ENCODE results near the gene NOX3.
"Not testable (repeated sequence)": the region's sequence is repeated elsewhere in the genome, so short reads cannot be mapped to it uniquely, and the experiment has no call there.

The NOX3 gene

DNA sequence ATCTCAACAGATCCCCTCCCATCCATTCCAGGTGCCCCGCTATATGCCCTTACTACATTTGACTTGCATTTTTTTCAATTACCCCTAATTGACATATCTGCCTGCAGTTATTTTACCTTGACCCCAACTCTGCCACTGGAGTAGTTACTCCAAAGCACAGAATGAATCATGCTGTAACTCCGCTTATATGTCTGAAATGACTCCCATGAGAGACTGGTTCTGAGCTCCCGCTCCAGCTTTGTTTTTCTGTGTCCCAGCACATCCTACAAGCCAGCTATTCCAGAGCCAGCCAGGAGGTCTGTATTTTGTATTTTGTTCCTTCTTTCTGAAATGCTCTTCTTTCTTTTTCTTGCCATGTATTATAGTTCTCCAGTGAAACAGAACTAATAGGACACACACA, 10.9 kb upstream of the NOX3 start:
- DNase-seq = no peak

DNA sequence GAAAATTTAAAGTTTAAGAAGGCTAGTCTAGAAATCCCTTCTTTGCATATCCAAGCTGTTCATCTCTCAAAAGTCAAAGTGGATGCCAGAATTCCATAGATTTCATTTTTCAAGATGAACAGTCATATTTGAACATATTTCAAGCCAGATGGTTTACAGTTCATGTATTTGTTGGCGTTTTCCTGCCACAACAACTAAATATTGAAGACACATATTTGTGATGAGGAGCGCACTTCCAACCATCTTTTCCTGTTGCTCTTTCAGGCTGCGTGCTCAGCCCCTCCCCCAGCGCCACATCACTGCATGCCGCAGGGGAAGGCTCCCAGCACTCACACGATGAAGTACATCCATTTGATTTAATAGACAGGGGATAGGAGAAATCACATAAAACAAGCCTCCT, 5.9 kb upstream of the NOX3 start:
- DNase-seq = no peak

DNA sequence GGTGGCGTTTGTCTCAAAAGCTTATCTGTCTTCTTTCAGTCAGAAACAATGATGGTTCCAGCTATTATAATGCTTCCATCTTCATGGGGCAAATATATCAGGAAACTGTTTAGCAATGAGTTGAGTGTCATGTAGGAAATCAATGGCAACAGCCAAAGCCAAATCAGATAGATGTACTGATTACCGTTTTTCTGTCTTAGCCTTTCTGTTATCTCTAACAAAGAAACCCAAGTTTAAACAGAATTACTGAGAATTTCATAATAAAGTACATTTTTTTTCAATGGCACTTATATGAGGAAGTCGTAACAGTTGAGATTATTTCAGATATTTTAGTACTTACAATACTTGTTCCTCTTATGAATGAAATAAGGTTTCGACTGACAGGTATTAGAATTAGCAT, 1.2 kb downstream of the NOX3 start:
- DNase-seq = no peak

DNA sequence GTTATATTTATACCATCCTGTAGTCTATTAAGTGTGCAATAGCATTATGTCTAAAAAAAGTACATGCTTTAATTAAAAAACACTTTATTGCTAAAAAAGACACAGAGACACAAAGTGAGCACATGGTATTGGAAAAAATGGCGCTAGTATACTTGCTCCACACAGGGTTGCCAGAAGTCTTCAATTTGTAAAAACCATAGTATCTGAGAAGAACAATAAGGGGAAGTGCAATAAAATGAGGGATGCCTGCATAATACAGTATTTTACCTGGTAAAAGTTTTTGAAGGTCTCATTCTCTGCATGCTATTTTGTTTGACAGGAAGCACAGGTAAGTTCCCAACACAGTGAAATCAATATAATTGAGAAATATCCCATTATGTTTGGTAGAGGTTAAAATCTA, 1.6 kb downstream of the NOX3 start:
- no peak for DNase-seq

DNA sequence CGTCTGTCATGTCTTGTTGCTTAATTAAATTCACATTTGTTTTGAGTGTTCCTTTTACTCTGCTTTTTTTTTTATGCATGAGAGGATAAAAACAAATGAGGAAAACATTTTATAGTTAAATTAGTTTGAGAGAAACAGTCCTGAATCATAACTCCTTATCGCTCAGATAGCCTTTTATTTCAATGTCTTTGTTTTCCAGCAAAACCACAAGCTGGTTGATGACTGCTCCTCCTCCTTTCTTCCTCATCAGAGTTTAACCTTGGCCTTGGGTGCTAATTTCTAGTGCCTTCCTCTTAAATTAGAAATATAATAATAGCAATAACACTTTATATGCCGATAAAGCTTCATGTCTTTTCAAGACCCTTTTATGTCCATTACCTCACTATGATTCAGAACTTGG, 3.1 kb downstream of the NOX3 start:
- no peak for DNase-seq

DNA sequence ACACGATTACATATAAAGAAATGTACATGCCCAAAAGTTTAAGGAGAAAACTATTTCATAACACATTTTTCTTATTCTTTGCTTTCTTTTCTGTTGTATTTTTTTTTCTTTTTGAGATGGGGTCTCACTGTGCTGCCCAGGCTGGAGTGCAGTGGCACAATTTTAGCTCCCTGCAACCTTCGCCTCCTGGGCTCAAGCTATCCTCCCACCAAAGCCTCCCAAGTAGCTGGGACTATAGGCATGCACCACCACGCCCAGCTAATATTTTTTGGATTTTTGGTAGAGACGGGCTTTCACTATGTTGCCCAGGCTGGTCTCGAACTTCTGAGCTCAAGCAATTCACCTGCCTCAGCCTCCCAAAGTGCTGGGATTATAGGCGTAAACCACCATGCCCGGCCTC, 4.1 kb downstream of the NOX3 start:
- not testable (repeated sequence) for DNase-seq

DNA sequence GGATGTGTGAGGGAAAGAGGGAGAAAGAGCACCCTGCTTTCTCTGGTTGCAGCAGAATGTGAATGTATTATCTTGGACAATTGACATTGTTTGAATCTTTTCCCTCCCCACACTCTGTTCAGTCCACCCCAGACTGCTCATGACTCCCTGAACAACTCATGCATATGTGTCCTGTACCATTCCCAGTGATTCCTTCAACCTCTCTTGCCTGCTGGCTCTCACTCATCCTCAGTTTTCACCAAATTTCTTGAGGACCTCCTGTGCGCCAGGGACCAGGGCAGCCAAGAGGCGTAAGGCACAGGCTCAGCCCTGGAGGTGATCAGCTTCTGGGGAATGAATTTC, 5.4 kb downstream of the NOX3 start:
- no peak for DNase-seq

DNA sequence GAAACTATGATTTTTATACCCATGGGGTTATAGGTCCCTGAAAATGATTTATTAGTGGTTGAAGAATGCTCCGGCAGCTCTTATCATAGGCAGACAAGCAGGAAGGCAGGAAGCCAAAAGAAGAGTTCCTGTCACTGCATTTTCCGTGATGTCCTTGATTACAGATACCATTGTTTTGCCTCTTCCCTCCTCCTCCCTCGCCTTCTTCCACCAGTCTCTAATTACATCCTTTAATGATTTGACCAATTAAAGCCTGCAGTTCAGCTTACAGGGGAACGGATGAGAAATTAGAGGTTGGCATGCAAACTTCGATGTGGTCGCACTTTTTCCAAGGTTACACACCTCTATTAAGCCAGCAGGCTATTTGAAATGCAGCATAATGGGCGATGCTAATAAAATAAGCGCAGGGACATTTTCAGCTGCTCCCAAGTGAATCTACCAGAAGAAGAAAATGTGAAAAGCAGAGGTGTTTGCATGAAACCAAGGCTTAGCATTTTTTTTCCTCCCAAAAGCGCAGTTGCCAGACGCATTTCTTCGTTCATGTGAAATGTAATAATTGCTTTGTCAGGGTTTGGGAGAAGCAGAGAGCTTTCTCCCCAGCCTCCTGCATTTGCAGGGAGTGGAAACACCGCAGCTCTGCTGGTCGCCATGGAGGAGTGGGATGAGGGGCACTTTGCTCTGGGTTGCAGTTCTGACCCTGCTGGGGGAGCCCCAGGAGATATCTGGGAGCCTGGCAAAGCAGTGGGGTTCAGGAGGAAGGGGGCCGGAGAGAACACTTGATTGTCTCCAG, 6.0 kb downstream of the NOX3 start:
- no peak for DNase-seq

DNA sequence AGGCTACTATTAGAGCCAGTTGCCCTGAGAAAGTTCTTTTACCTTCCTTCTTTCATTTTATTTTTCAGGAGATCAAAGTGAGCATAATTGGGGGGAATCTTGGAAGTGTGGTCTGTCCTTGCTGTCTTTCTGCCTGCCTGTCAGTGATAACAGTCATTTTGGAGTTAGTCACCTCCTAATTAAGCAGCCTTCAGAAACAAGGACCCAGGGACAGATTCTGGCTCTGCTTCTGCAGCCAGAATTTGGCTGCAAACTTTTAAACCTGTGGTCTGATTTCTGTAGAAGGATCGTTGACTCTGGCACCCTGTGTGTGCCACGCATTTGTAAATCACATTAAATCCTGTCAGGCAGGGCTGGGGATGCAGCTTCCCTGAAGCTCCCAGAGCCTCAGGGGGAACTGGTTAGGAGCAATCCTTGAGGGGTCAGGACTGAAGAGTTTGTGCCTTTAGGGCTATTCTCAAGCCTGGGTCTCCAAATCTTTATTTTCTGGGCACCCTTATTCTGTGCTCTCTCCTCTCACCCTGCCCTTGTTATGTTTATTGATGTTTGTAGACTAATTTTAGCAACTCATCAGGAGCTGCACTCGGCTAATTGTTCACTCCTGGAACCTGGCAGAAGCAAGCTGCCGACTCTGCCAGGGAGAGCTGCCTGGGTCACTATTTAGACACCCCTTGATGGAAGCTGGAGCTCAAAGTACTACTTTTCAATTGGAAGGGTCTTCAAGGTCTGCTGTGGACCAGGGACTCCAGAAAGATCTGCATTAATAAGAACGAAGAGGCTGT, 6.8 kb downstream of the NOX3 start:
- DNase-seq = peak; percentile 48

DNA sequence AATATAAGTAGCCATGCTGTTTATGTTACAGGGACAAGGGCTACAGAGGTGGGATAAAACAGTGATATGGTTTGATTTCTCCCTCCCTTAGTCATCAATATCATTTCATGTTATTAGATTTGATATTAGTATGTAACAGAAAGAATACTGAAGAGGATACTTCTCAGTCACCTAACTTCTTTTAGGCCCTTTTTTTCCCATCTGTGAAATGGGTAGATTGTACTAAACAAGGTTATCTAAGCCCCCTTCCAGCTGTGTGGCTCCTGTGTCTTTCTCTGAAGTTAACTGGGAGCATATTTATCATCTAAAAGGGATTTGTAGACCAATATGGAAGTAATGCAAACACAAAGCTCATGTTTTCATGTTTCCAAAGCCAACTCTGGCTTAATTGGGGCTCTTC, 7.7 kb downstream of the NOX3 start:
- no peak for DNase-seq

DNA sequence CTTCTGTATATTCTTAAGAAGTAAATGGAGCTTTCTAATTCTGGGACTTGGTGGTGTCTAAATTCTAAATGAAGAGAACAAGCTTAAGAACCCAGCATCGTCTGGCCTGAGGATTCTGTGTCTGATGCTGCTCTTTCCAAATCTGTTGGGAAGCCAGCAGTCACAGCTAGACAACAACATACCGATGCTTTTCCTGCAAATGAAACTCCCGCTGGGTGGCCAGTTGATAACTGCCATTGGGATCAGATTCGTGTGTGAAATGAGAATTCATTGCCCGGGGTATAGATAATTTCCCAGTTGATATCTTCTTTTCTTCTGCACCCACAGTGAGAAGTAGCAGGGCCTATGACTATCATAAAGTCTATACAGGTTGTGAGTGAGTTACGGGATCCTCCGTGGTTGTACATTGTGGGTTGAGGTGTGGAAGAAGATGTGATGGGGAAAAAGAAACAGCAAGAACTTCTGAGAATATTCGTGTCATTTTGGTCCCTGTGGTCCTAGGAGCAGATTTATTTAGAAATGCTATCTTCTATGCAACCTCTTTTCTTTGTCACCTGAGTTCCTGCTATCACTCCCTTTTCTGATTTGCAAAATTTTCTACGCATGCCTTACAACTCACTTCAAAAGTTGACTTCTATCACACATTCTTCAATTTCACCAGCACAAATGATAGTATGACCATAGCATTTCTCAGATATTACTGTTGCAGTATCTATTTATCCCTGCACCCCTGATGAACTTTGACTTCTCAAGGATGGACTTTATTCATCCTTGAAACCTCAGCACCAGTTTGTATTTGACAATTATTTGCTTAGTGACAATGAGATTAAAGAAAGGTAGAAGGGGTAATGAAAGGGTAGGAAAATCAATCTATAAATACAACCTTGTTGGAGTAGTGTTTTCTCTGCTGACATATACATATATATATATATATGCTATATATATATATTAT, 10.4 kb downstream of the NOX3 start:
- DNase-seq = no peak

DNA sequence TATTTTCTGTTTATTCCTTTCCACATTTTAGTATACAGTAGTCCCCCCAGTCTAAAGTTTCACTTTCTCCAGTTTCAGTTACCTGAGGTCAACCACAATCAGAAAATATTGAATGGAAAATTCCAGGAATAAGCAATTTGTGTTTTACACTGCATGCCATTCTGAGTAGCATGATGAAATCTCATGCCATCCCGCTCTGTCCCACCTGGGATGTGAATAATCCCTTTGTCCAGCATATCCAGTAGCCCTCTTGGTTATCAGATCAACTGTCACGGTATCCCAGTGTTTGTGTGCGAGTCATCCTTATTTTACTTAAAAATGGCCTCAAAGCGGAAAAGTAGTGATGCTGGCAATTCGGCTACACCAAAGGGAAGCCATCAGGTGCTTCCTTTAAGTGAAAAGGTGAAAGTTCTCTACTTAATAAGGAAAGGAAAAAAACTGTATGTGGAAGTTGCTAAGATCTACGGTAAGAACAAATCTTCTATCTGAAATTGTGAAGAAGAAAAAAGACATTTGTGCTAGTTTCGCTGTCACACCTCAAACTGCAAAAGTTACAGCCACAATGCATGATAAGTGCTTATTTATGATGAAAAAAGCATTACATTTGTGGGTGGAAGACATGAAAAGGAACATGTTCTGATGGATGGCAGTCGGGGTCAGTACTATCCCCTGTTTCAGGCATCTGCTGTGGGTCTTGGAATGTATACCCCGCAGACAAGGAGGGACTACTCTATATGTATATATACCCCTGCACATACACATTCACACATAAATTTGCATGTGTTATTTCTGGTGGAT, 11.3 kb downstream of the NOX3 start:
- no peak for DNase-seq

DNA sequence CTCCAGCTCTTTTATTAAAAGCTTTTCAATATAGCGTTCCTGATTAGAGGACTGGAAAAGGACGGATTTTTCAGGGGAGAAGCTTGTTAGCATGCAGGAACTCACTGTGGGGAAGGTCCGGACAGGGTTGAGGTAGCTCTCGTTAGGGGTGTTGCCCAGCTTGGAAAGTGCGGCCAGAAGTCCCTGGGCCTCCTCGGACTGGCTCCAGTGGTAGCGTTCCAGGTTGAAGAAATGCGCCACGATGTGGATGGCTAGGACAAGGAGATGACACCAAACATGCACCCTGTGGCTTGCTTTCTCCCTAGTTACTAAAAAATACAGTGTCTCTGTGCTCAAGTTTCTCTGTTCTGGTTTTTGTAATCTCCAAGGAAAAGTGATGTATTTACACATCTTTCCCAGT, 12.5 kb downstream of the NOX3 start:
- DNase-seq = no peak

DNA sequence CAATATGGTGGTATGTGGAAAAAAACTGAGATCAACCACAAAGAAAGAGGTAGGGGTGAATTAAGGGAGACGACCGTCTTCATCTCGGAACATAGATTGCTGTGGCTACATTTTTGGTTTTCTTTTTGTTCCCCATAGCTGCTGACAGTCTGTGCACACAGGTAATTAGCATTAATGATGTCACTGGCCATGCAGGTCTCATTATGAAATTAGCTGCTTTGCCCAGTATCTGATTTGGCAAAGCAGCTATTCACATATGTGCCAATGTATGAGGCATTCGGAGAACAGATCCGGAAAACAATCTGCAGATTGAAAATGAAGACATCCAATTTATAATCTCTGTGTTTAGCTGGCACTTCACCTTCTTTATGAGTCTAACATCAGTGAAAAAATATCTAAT, 13.1 kb downstream of the NOX3 start:
- peak; percentile 67 for DNase-seq

DNA sequence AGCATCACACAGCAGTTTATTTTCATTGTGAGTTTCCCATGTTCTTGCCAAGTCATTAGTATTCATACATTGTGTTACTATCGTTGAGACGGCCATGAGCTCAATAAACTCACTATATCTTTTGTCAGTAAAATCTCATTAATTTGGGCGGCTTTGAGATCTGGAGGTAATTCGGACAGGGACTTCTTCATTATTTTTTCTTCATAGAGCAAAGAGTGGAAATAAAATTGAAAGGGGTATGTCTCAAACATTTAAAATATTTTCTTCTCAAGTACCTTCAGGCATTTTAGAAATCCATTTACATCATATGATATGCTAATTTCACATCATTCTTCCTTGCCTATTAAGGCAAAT, 14.6 kb downstream of the NOX3 start:
- no peak for DNase-seq

DNA sequence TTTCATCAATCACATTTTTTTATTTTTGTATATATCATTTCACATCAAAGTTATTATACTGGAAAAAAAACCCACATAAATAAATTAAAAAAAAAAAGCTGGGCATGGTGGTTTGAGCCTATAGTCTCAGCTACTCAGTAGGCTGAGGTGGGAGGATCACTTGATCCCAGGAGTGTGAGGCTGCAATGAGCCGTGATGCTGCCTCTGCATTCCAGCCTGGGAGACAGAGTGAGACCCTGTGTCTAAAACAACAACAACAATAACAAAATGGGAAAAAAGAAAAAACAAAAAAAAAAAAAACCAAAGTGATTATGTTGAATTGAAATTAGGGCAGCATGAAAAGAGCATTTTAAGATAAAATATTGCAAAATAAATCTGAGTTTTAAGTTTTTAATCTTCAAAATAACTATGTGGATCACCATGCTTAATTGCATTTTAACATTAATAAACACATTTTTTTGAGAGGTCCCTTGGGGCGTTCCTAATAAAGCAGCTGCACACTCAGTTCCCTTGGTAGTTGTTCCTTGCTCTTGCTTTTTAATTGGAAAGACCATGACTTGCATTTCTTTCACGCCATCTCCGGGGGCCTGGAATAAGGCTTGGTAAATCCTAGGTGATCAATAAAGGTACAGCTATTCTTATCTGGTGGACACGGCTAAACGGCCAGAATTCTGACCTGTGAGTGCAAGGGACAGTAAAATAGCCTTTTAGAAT, 15.1 kb downstream of the NOX3 start:
- no peak for DNase-seq

DNA sequence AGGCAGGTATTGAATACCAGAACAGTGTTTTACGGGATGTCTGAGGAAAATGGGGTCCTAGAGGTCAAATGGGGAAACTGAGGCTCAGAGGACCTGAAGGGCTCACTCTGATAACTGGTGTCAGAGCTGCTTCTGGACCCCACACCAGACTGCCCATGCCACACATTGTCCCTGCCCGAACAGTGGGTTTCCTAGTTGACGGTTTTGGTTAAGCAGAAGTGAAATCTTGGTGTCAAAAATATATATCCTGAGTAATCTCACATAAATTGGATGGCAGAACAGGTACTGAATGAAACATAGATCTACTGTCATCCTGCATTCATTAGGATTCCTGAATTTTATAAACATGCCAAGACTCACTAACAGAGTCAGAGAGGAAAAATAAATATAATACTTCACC, 16.3 kb downstream of the NOX3 start:
- DNase-seq = no peak

DNA sequence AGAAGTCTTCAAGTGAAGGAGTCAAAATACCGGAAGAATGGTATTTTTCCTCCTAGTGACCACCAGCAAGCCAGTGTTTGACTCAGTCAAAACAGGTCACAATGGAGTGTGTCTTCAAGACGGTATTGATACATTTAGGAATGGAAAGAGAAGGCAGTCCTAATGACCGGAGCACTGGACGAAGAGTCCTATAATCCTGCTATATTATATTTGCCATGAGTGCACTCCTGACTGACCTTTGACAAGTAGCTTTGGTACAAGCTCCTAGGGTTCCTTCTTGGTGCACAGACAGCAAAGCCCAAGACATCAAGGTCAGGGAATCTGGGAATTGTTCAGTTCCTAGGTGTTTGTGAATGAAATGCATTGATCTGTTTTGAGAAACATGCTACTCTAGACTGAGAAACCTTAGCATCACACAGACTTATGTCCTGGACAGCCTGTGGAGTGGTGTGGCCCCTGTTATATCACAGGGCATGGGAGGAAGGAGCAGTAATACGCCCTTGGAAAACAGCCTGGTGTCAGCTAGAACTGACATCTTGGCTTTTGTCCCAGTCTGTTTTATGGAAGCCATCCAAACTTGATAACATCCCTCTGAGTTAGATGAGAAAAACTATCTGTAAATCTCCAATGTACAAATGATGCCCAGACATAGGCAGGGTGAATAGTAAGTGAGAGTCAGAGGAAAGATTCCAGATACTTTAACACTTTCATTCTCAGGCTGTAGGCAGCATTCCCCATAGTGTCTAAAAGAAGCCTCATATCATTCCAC, 18.5 kb downstream of the NOX3 start:
- peak; percentile 34 for DNase-seq

DNA sequence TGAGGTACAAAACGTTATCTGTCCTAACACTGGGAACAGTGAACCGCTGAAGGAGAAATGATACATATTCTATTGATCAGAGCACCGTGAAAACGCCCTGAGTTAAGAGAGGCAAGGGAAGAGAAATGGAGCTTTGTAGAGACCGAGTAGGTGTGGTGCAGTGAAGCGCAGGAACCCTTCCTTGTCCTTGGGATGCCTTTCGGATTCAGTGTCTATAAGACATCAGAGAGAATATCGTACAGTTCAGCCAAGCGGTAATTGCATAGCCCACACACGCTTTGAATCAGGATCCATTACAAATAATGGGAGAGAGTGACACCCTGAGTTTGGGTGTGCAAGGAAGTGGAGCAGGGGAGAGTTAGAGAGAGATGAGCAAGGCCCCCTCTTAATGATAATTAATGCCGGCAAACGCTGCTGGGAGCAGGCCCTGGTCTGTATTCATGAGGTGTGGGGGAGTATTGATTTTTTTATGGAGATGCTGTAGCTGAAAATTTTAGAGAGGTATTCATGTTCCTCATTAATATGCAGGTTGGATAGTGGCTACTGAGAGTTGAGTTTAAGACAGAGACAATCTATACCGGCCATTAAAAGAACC, 20.7 kb downstream of the NOX3 start:
- DNase-seq = no peak

DNA sequence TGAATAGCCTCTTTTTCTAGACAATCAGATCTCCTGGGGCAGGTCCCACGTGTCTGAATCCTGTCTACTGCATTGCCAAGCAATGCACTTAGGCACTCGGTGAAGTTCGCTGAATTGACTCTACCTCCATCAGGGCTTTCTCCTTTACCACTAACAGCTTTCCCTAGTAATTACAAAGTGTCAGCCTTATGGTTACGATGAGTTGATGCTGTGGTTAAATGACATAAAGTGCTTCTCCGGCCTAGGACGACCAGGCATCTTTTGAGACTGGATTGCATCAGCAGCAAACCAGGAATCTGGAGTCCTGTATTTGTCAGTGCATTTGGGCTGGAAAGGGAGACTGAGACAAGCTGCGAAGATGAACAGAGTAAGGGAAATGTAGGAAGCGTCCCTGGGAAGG, 21.5 kb downstream of the NOX3 start:
- DNase-seq = no peak

DNA sequence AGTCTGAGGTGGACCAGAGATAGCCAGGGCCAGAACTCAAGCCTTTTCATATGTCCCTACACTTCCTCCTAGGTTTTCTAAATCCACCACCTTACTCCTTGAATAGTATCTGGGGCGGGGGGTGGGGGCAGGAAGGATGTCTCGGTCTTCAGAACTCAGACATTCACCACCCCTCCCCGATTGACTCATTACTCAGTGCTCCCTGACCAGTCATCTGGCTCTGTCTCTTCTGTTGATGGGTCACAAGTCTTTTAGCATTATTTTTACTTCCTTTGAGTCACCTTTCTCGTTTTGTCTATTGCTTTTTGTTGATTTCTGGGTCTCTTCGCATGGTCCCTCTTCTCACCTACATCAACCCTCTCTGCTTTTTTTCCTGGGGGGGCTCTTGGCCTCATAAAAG, 23.3 kb downstream of the NOX3 start:
- DNase-seq = no peak

Measured in NCI-H446 treated with DMSO at 0.1 percent for 48 hours (cell line).